Panc1 (cell line): ENCODE data around the gene PRKCZ. TPM values are rescaled to one million over a fixed set of nuclear protein-coding genes. Genes with fewer than 3 reads are reported as not detected.

Source experiments
- ATAC-seq: fragments of 200-7000 bp; cut with Tn5 transposase; 2 replicates; pipeline ENCODE4 v1.9.1; 2020; ENCODE audit warnings: mild to moderate bottlenecking, moderate library complexity
- BruUV-seq: library from RNA; stranded (reverse); fragments of 400-500 nt; replicated peaks from 2 replicates; lab custom pipeline; 2021; lab: Mats Ljungman, UMichigan
- CTCF ChIA-PET: fragments of 300-600 bp; sonication (Branson Sonifier 250); formaldehyde crosslinking; loops from one replicate; lab custom pipeline; 2022; ENCODE audit warnings: antibody characterized with exemption; lab: Charles Lee
- POLR2A ChIA-PET: fragments of 300-600 bp; sonication (Branson Sonifier 250); formaldehyde crosslinking; loops from one replicate; lab custom pipeline; 2022; ENCODE audit warnings: antibody characterized with exemption; lab: Charles Lee
- DNase-seq: peaks from one replicate; pipeline ENCODE4 v3.0.0-alpha.2; 2010; ENCODE audit warnings: low read depth, low spot score
- H3K27ac ChIP-seq: 2 replicates; pipeline ENCODE4 v1.5.1; 2011; ENCODE audit warnings: mild to moderate bottlenecking, low read length, inconsistent platforms
- H3K27me3 ChIP-seq: fragments of 200-500 bp; sonication (Bioruptor generic); 2 replicates; pipeline ENCODE4 v1.6.0; 2014; ENCODE audit warnings: low read length, inconsistent platforms; ENCODE audit not compliant: control insufficient read depth, insufficient read depth
- H3K36me3 ChIP-seq: fragments of 200-500 bp; sonication (Bioruptor generic); 2 replicates; pipeline ENCODE4 v1.5.1; 2014; ENCODE audit warnings: inconsistent platforms, mild to moderate bottlenecking, low read length, moderate library complexity; ENCODE audit not compliant: control insufficient read depth, insufficient read depth
- H3K4me1 ChIP-seq: 2 replicates; pipeline ENCODE4 v1.5.1; 2011; ENCODE audit warnings: inconsistent platforms, mild to moderate bottlenecking, low read length, moderate library complexity; ENCODE audit not compliant: control insufficient read depth, insufficient read depth
- H3K4me3 ChIP-seq, 2 experiments: 2 replicates each; pipeline ENCODE4 v1.5.1; 2011 to 2012; ENCODE audit warnings: low read depth in 2 of 2, low read length in 2 of 2, mild to moderate bottlenecking in 2 of 2, inconsistent platforms in 1 of 2, moderate library complexity in 1 of 2
- H3K9me3 ChIP-seq: fragments of 200-500 bp; sonication (Bioruptor generic); 2 replicates; pipeline ENCODE4 v1.5.1; 2014; ENCODE audit warnings: low read depth, mild to moderate bottlenecking, inconsistent platforms, low read length, moderate library complexity; ENCODE audit not compliant: control insufficient read depth, insufficient read depth
- CTCF ChIP-seq: fragments of 450-650 bp; IDR thresholded peaks from 2 replicates; pipeline ENCODE4 v1.5.1; 2017; ENCODE audit warnings: mild to moderate bottlenecking
- POLR2AphosphoS5 ChIP-seq: IDR thresholded peaks from 2 replicates; pipeline ENCODE4 v1.6.1; 2012; ENCODE audit warnings: mild to moderate bottlenecking, low read depth, low read length, moderate library complexity
- SIN3A ChIP-seq: IDR thresholded peaks from 2 replicates; pipeline ENCODE4 v1.6.1; 2012; ENCODE audit warnings: low read depth, mild to moderate bottlenecking, low read length, moderate library complexity, borderline replicate concordance; ENCODE audit not compliant: insufficient read depth
- TCF7L2 ChIP-seq: IDR thresholded peaks from 2 replicates; pipeline ENCODE4 v1.6.1; 2011; ENCODE audit warnings: mild to moderate bottlenecking, low read depth, low read length, inconsistent platforms
- in situ Hi-C: cut with HindIII; loops from 2 replicates; pipeline ENCODE4 v1.10.0; 2016; ENCODE audit warnings: low sequenced_read_pairs, low pct_unique_long_range_greater_than_20kb
- intact Hi-C: fragments of 100-400 bp; cut with micrococcal nuclease; formaldehyde crosslinking; loops from one replicate; pipeline ENCODE4 v1.10.0; 2022; ENCODE audit not compliant: unreplicated experiment
- total RNA-seq: library from RNA; stranded (reverse); gene quantifications from one replicate; pipeline ENCODE4 v1.2.1, GENCODE V29; 2021; ENCODE audit not compliant: unreplicated experiment
- TF ChIP-seq, protein P1 (sequence below), 2 experiments: IDR thresholded peaks; 2 replicates each; pipeline ENCODE4 v1.6.1; 2011 to 2012; ENCODE audit warnings: low read depth in 2 of 2, control low read depth in 1 of 2, low read length in 1 of 2, mild to moderate bottlenecking in 1 of 2, moderate library complexity in 1 of 2; ENCODE audit not compliant: insufficient read depth in 1 of 2

The PRKCZ gene
- total RNA-seq, 1 experiment from 2014 or later = 26.7 TPM

DNA sequence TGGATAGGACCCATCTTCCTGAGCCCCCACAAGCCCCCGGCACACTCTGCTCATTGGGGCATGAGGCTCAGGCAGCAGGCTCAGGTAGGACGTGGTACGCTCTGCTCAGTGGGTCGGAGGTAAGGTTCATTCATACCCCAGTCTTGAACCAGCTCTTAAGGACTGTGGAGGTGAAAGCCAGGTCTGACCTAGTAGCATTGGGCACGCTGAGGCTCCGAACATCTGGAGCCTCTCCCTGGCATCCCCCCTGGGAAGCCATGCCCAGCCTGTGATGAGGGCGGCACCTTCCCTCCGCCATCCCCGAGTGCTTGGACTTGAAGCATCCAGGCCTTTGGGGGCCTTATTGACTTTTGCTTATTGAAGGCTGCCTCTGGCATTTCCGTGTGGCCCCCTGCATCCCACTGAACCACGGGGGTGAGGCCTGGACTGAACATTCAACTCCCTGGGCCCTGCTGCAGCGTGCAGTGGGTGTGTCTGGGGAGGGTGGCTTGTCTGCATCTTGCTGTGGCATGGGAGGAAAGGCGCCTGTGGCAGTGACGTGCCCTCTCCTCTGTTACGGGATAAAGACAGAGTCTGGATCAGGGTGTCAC is 94.4 kb downstream of the PRKCZ start:
- no peak overlapping the region for H3K4me3 ChIP-seq
- H3K27me3 ChIP-seq = no peaks in the 10 kb centered on the region
- ATAC-seq = no peak
- intact Hi-C loops (no loop called here), in situ Hi-C loops (no loop called here)
- H3K36me3 ChIP-seq = no peaks in the 10 kb centered on the region; the same call in 1 of the 2 replicates
- DNase-seq = no peak
- H3K9me3 ChIP-seq = no peaks in the 10 kb centered on the region
- CTCF ChIA-PET = no interaction called here
- no peak overlapping the region for H3K27ac ChIP-seq
- POLR2A ChIA-PET = no interaction called here
- TF ChIP-seq POLR2AphosphoS5 (no peak), TCF7L2 (no peak), CTCF (no peak), SIN3A (no peak)
- TF ChIP-seq, protein P1, sequence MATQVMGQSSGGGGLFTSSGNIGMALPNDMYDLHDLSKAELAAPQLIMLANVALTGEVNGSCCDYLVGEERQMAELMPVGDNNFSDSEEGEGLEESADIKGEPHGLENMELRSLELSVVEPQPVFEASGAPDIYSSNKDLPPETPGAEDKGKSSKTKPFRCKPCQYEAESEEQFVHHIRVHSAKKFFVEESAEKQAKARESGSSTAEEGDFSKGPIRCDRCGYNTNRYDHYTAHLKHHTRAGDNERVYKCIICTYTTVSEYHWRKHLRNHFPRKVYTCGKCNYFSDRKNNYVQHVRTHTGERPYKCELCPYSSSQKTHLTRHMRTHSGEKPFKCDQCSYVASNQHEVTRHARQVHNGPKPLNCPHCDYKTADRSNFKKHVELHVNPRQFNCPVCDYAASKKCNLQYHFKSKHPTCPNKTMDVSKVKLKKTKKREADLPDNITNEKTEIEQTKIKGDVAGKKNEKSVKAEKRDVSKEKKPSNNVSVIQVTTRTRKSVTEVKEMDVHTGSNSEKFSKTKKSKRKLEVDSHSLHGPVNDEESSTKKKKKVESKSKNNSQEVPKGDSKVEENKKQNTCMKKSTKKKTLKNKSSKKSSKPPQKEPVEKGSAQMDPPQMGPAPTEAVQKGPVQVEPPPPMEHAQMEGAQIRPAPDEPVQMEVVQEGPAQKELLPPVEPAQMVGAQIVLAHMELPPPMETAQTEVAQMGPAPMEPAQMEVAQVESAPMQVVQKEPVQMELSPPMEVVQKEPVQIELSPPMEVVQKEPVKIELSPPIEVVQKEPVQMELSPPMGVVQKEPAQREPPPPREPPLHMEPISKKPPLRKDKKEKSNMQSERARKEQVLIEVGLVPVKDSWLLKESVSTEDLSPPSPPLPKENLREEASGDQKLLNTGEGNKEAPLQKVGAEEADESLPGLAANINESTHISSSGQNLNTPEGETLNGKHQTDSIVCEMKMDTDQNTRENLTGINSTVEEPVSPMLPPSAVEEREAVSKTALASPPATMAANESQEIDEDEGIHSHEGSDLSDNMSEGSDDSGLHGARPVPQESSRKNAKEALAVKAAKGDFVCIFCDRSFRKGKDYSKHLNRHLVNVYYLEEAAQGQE (IDR thresholded peaks at IDR 0.05; ENCODE audit: insufficient read depth in 1 of 2, low read depth in 2 of 2, low read length in 1 of 2) = no peak
- no TSS peak for BruUV-seq
- no peaks in the 10 kb centered on the region for H3K4me1 ChIP-seq

GRCh38 chr1:2145946-2146835 is 96.0 kb downstream of the PRKCZ start:
- no peaks in the 10 kb centered on the region for H3K27me3 ChIP-seq
- no peak overlapping the region for H3K4me3 ChIP-seq
- TF ChIP-seq CTCF (no peak), POLR2AphosphoS5 (no peak), SIN3A (no peak), TCF7L2 (no peak)
- TF ChIP-seq, protein P1 (IDR thresholded peaks at IDR 0.05; ENCODE audit: insufficient read depth in 1 of 2, low read depth in 2 of 2, low read length in 1 of 2) = no peak
- no peaks in the 10 kb centered on the region for H3K9me3 ChIP-seq
- no peaks in the 10 kb centered on the region; the same call in 1 of the 2 replicates for H3K36me3 ChIP-seq
- DNase-seq (no peak), ATAC-seq (no peak)
- intact Hi-C loops (no loop called here), in situ Hi-C loops (no loop called here)
- ChIA-PET CTCF (no interaction called here), POLR2A (no interaction called here)
- H3K27ac ChIP-seq = no peak overlapping the region
- no peaks in the 10 kb centered on the region for H3K4me1 ChIP-seq
- BruUV-seq = no TSS peak
